H1 (cell line): Measurements from ENCODE around the gene USP37. TPM values are rescaled to one million over a fixed set of nuclear protein-coding genes. Genes with fewer than 3 reads are reported as not detected.

Experiments used
- CTCF ChIA-PET: fragments of 300-600 bp; sonication (Branson Sonifier 250); formaldehyde crosslinking; loops from one replicate; lab custom pipeline; 2021; ENCODE audit not compliant: partially characterized antibody; lab: Charles Lee
- POLR2A ChIA-PET: fragments of 300-600 bp; sonication (Branson Sonifier 250); formaldehyde crosslinking; loops from one replicate; lab custom pipeline; 2021; ENCODE audit warnings: inconsistent platforms; ENCODE audit not compliant: partially characterized antibody; lab: Charles Lee
- DNase-seq, 2 experiments: peaks; one replicate each; pipeline versions ENCODE4 v3.0.0 to v3.0.0-alpha.2; 2010 to 2022; ENCODE audit warnings: low spot score in 2 of 2, low read depth in 1 of 2, mixed read lengths in 1 of 2
- FAIRE-seq: peaks from 2 replicates; lab custom pipeline; 2011; peaks lifted over from hg19 to GRCh38; lab: Jason Lieb, UNC
- H2AFZ ChIP-seq: 2 replicates; pipeline ENCODE4 v1.8.1; 2012; ENCODE audit warnings: low read length, inconsistent platforms
- H2AK5ac ChIP-seq: 2 replicates; pipeline ENCODE4 v1.6.1; 2013; ENCODE audit warnings: low read depth, low read length
- H2BK120ac ChIP-seq: replicated peaks from 2 replicates; pipeline ENCODE3; 2013; ENCODE audit warnings: low read depth, low read length, inconsistent platforms
- H2BK12ac ChIP-seq: 2 replicates; pipeline ENCODE4 v1.6.1; 2013; ENCODE audit warnings: low read depth, low read length
- H2BK15ac ChIP-seq: 2 replicates; pipeline ENCODE4 v1.6.1; 2013; ENCODE audit warnings: low read length
- H2BK20ac ChIP-seq: 2 replicates; pipeline ENCODE4 v1.6.1; 2013; ENCODE audit warnings: low read length
- H2BK5ac ChIP-seq: 2 replicates; pipeline ENCODE4 v1.6.1; 2013; ENCODE audit warnings: low read depth, low read length
- H3K14ac ChIP-seq: 2 replicates; pipeline ENCODE4 v1.6.1; 2013; ENCODE audit warnings: inconsistent platforms; ENCODE audit not compliant: insufficient read length
- H3K18ac ChIP-seq: 2 replicates; pipeline ENCODE4 v1.6.1; 2013; ENCODE audit warnings: low read length; ENCODE audit errors: extremely low read depth
- H3K23ac ChIP-seq: 2 replicates; pipeline ENCODE4 v1.6.1; 2013; ENCODE audit warnings: inconsistent platforms; ENCODE audit not compliant: insufficient read length
- H3K23me2 ChIP-seq: 2 replicates; pipeline ENCODE4 v1.6.1; 2013; ENCODE audit warnings: low read depth, low read length
- H3K27ac ChIP-seq: 2 replicates; pipeline ENCODE4 v1.6.1; 2011; ENCODE audit warnings: low read depth, low read length, inconsistent platforms
- H3K27me3 ChIP-seq, 4 experiments: replicated peaks in 1 of 4; 1 replicate in 1 of 4; 2 replicates in 3 of 4; pipeline versions ENCODE4 v1.6.1 to v1.8.1; 2011 to 2013; ENCODE audit warnings: low read length in 3 of 4, mild to moderate bottlenecking in 3 of 4, inconsistent platforms in 2 of 4, mixed read lengths in 2 of 4, moderate library complexity in 1 of 4; ENCODE audit not compliant: control insufficient read depth in 3 of 4, insufficient read depth in 3 of 4; ENCODE audit errors: extremely low read depth in 1 of 4
- H3K36me3 ChIP-seq, 4 experiments: 2 replicates each; pipeline versions ENCODE4 v1.6.1 to v1.8.1; 2011 to 2013; ENCODE audit warnings: mild to moderate bottlenecking in 4 of 4, low read length in 3 of 4, moderate library complexity in 2 of 4, control low read depth in 1 of 4, inconsistent platforms in 1 of 4; ENCODE audit not compliant: insufficient read depth in 4 of 4, control insufficient read depth in 2 of 4
- H3K4ac ChIP-seq: replicated peaks from 2 replicates; pipeline ENCODE3; 2013; ENCODE audit warnings: low read length, low read depth, mixed read lengths, inconsistent platforms; ENCODE audit not compliant: insufficient read length
- H3K4me1 ChIP-seq, 4 experiments: replicated peaks in 1 of 4; 1 replicate in 1 of 4; 2 replicates in 3 of 4; pipeline versions ENCODE4 v1.6.1 to v1.8.1; 2011 to 2013; ENCODE audit warnings: low read length in 3 of 4, inconsistent platforms in 2 of 4, mixed read lengths in 1 of 4; ENCODE audit not compliant: insufficient read depth in 4 of 4, control insufficient read depth in 3 of 4
- H3K4me2 ChIP-seq, 2 experiments: 2 replicates each; pipeline versions ENCODE4 v1.6.1 to v1.8.1; 2011 to 2013; ENCODE audit warnings: low read depth in 2 of 2, low read length in 2 of 2, control low read depth in 1 of 2, inconsistent platforms in 1 of 2, mild to moderate bottlenecking in 1 of 2; ENCODE audit not compliant: insufficient read depth in 1 of 2
- H3K4me3 ChIP-seq, 4 experiments: fragments of 200-600, 300-600 bp in 1 of 4; sonication (generic), shearing (Covaris generic), sonication (Bioruptor Twin) in 1 of 4; 2 replicates each; pipeline versions ENCODE4 v1.5.1 to v1.8.1; 2011 to 2016; ENCODE audit warnings: low read length in 4 of 4, low read depth in 3 of 4, control low read depth in 2 of 4, inconsistent platforms in 2 of 4, mild to moderate bottlenecking in 2 of 4, mixed read lengths in 1 of 4, moderate library complexity in 1 of 4; ENCODE audit not compliant: insufficient read depth in 2 of 4; ENCODE audit errors: extremely low read depth in 1 of 4
- H3K56ac ChIP-seq: replicated peaks from 2 replicates; pipeline ENCODE3; 2013; ENCODE audit warnings: low read depth, mild to moderate bottlenecking, mixed read lengths, low read length, inconsistent platforms; ENCODE audit not compliant: insufficient read length
- H3K79me1 ChIP-seq: 2 replicates; pipeline ENCODE4 v1.6.1; 2013; ENCODE audit warnings: low read depth, low read length, control low read depth
- H3K79me2 ChIP-seq, 2 experiments: 2 replicates each; pipeline versions ENCODE4 v1.6.1 to v1.8.1; 2012 to 2013; ENCODE audit warnings: low read length in 2 of 2, mild to moderate bottlenecking in 2 of 2, inconsistent platforms in 1 of 2; ENCODE audit not compliant: insufficient read depth in 2 of 2, control insufficient read depth in 1 of 2
- H3K9ac ChIP-seq, 4 experiments: replicated peaks in 1 of 4; 1 replicate in 1 of 4; 2 replicates in 3 of 4; pipeline versions ENCODE4 v1.6.1 to v1.8.1; 2011 to 2013; ENCODE audit warnings: low read depth in 3 of 4, low read length in 3 of 4, control low read depth in 2 of 4, mild to moderate bottlenecking in 2 of 4, moderate library complexity in 2 of 4, inconsistent platforms in 1 of 4; ENCODE audit errors: extremely low read depth in 1 of 4
- H3K9me3 ChIP-seq, 2 experiments: 2 replicates each; pipeline versions ENCODE4 v1.6.1 to v1.8.1; 2012 to 2013; ENCODE audit warnings: mild to moderate bottlenecking in 2 of 2, moderate library complexity in 2 of 2, control low read depth in 1 of 2, inconsistent platforms in 1 of 2, low read depth in 1 of 2, low read length in 1 of 2, mixed read lengths in 1 of 2; ENCODE audit not compliant: insufficient read depth in 2 of 2
- H4K20me1 ChIP-seq, 2 experiments: replicated peaks in 1 of 2; 2 replicates each; pipeline versions ENCODE3 to v1.8.1; 2011 to 2013; ENCODE audit warnings: inconsistent platforms in 2 of 2, low read length in 2 of 2, mild to moderate bottlenecking in 1 of 2; ENCODE audit not compliant: insufficient read depth in 2 of 2, control insufficient read depth in 1 of 2
- H4K5ac ChIP-seq: 2 replicates; pipeline ENCODE4 v1.6.1; 2013; ENCODE audit warnings: low read length, low read depth, mixed read lengths, inconsistent platforms; ENCODE audit not compliant: insufficient read length
- H4K8ac ChIP-seq: 2 replicates; pipeline ENCODE4 v1.8.0; 2013; ENCODE audit warnings: mild to moderate bottlenecking, moderate library complexity, low read length, inconsistent platforms; ENCODE audit not compliant: insufficient read depth; ENCODE audit errors: extremely low read depth
- H4K91ac ChIP-seq: replicated peaks from 2 replicates; pipeline ENCODE3; 2013; ENCODE audit warnings: low read length, mixed read lengths, inconsistent platforms; ENCODE audit not compliant: insufficient read length
- ASH2L ChIP-seq: fragments of 200-600, 300-600 bp; sonication (generic); IDR thresholded peaks from one replicate; pipeline ENCODE4 v1.7.1; 2017; ENCODE audit warnings: low read length
- BCL11A ChIP-seq, 2 experiments: IDR thresholded peaks; one replicate each; pipeline ENCODE4 v1.6.1; 2011; ENCODE audit warnings: low read depth in 2 of 2, low read length in 2 of 2, mild to moderate bottlenecking in 2 of 2
- CTBP2 ChIP-seq: IDR thresholded peaks from 2 replicates; pipeline ENCODE4 v1.7.0; 2011; ENCODE audit warnings: borderline replicate concordance, mild to moderate bottlenecking, moderate library complexity, mixed read lengths, low read length; ENCODE audit not compliant: insufficient read depth, insufficient read length
- RNF2 ChIP-seq: fragments of 200-900, 300-1000 bp; sonication (generic); IDR thresholded peaks from 2 replicates; pipeline ENCODE4 v1.7.1; 2016; ENCODE audit warnings: borderline replicate concordance, low read depth, mild to moderate bottlenecking, antibody characterized with exemption, low read length; ENCODE audit not compliant: poor library complexity, severe bottlenecking; ENCODE audit errors: missing control alignments
- SIN3A ChIP-seq, 2 experiments: IDR thresholded peaks in 1 of 2; conservative IDR thresholded peaks in 1 of 2; 2 replicates each; pipeline ENCODE4 v1.6.1; 2011 to 2012; ENCODE audit warnings: low read length in 2 of 2, improper control_type of control experiment in 1 of 2, low read depth in 1 of 2, mild to moderate bottlenecking in 1 of 2
- SUZ12 ChIP-seq: fragments of 200-600 bp; sonication (generic); IDR thresholded peaks from 2 replicates; pipeline ENCODE4 v1.6.1; 2012; ENCODE audit warnings: mild to moderate bottlenecking, inconsistent platforms, low read length, moderate library complexity, mixed read lengths
- TCF12 ChIP-seq: IDR thresholded peaks from 2 replicates; pipeline ENCODE4 v1.6.1; 2011; ENCODE audit warnings: low read depth, mild to moderate bottlenecking, low read length
- USF2 ChIP-seq: IDR thresholded peaks from 2 replicates; pipeline ENCODE4 v1.6.1; 2011; ENCODE audit warnings: low read length, improper control_type of control experiment
- WGBS, 2 experiments: shearing (Covaris generic) in 1 of 2; methylation state at CpG; one replicate each; pipeline versions ENCODE4 v1.1.6 to v1.1.7; 2013 to 2015; ENCODE audit warnings: low lambda C conversion rate in 2 of 2, mixed read lengths in 2 of 2, inconsistent platforms in 1 of 2, low coverage in 1 of 2, missing lambda C conversion rate in 1 of 2; ENCODE audit not compliant: insufficient replicate concordance in 2 of 2, insufficient coverage in 1 of 2, insufficient read length in 1 of 2; ENCODE audit errors: extremely low coverage in 1 of 2, missing lambda C conversion rate in 1 of 2; 5-methylcytosine and 5-hydroxymethylcytosine counted together
- polyA plus RNA-seq, 7 experiments: library from polyadenylated mRNA; depleted of rRNA in 3 of 7; stranded (reverse) in 5 of 7; unstranded in 2 of 7; fragments of >200 nt in 5 of 7; fragments of 200-250 nt in 2 of 7; gene quantifications; 1 replicate in 5 of 7; 2 replicates in 1 of 7; 4 replicates in 1 of 7; pipeline versions ENCODE4 v1.2.1 to v1.2.3, GENCODE V29; 2011 to 2013; ENCODE audit warnings: missing spikeins in 2 of 7, mixed read lengths in 2 of 7
- total RNA-seq: library from RNA; stranded (reverse); fragmentation: NEBNext Ultra II Directional; extraction: Animal tissue kit (Norgen Biotek cat#: 25700); gene quantifications from 2 replicates; pipeline ENCODE4 v1.2.1, GENCODE V29; 2021

The USP37 gene
- total and polyA plus RNA-seq, 2 of the 8 experiments (the other 6 are each of a cell fraction or from before 2014, with no cell fraction given), result 3.8 to 29.1 TPM

GRCh38 chr2:218518876-218519275 lies 49.3 kb downstream of the USP37 start:
- WGBS, 2 experiments, result 100% methylated on average over 1 of the region's 1 CpG; no CpG with 5 or more reads in 1 of the 2 experiments
- H4K5ac ChIP-seq, result no peak overlapping the region
- H3K4me2 ChIP-seq, result no peak overlapping the region
- no peak overlapping the region for H3K14ac ChIP-seq
- H2BK120ac ChIP-seq, result no peak overlapping the region
- H3K36me3 ChIP-seq, result peaks cover 0 to 7% (median 1%) of the 10 kb centered on the region in 4 experiments; a peak in 3 of 8 replicates
- no peak overlapping the region for H3K4me3 ChIP-seq
- H2AFZ ChIP-seq, result no peak overlapping the region
- no peak overlapping the region for H2AK5ac ChIP-seq
- FAIRE-seq (no peak), DNase-seq (no peak)
- no peak overlapping the region for H4K8ac ChIP-seq
- peak overlapping the region in 1 of 4 experiments; percentile 34; a peak in 1 of 7 replicates for H3K9ac ChIP-seq
- no peak overlapping the region for H3K18ac ChIP-seq
- no peak overlapping the region for H2BK15ac ChIP-seq
- TF ChIP-seq TCF12 (no peak), SUZ12 (no peak), ASH2L (no peak), RNF2 (no peak), CTBP2 (no peak), BCL11A (IDR thresholded peaks at IDR 0.05; ENCODE audit: low read depth in 2 of 2, low read length in 2 of 2) (no peak), USF2 (no peak), SIN3A (conservative IDR thresholded peaks at IDR 0.05 in 1 of 2, IDR thresholded peaks at IDR 0.05 in 1 of 2; ENCODE audit: low read depth in 1 of 2, low read length in 2 of 2) (no peak)
- H3K9me3 ChIP-seq, result no peaks in the 10 kb centered on the region
- no peak overlapping the region for H2BK20ac ChIP-seq
- H3K23ac ChIP-seq, result no peak overlapping the region
- ChIA-PET CTCF (interaction anchor here (0.6 kb wide), 1 partner anchor 8 kb away, joined by 3 read pairs; no protein-coding TSS in a partner anchor), POLR2A (no interaction called here)
- H3K79me2 ChIP-seq, result peaks cover 0 to 6% of the 10 kb centered on the region in 2 experiments; a peak in 2 of 4 replicates
- no peaks in the 10 kb centered on the region for H3K27me3 ChIP-seq
- H3K4me1 ChIP-seq, result no peaks in the 10 kb centered on the region
- no peaks in the 10 kb centered on the region for H3K79me1 ChIP-seq
- no peak overlapping the region for H2BK5ac ChIP-seq
- no peak overlapping the region for H4K91ac ChIP-seq
- H3K27ac ChIP-seq, result no peak overlapping the region
- no peak overlapping the region for H3K56ac ChIP-seq
- no peak overlapping the region for H3K4ac ChIP-seq
- no peaks in the 10 kb centered on the region for H4K20me1 ChIP-seq
- H2BK12ac ChIP-seq, result no peak overlapping the region
- no peaks in the 10 kb centered on the region for H3K23me2 ChIP-seq
